Right lobe of liver (tissue), 4 donors: ENCODE results near the gene GPER1.

Experiments used
- CTCF ChIP-seq, 4 donors: fragments of 200-600 bp in 3 of 4; fragments of 450-650 bp in 1 of 4; IDR thresholded peaks; one replicate each; pipeline versions ENCODE4 v1.5.1 to v1.8.0; 2016 to 2022; ENCODE audit warnings: antibody characterized with exemption in 4 of 4, mild to moderate bottlenecking in 2 of 4
- POLR2A ChIP-seq: fragments of 450-650 bp; IDR thresholded peaks from one replicate; pipeline ENCODE4 v1.6.1; 2017; ENCODE audit warnings: antibody characterized with exemption, mild to moderate bottlenecking
- donor health status: DM: no; HTN: no; CAD: no.
- donor health status: DM: no; HTN: no; CAD: no.
- donor health status: DM: no; HTN: yes; CAD: no.

- TF ChIP-seq CTCF (IDR thresholded peaks at IDR 0.05) (no peak), POLR2A (no peak)
These were observed 23.2 kb downstream of the GPER1 start for GRCh38 chr7:1111156-1111555.
